Erythroblast (primary cell): Measurements from ENCODE around the gene MPHOSPH9.

Experiments used
- GATA1 ChIP-seq: IDR thresholded peaks from 2 replicates; pipeline ENCODE4 v1.6.1; 2011; ENCODE audit warnings: low read depth, mild to moderate bottlenecking, control low read depth, low read length, moderate library complexity
- POLR2A ChIP-seq: IDR thresholded peaks from 2 replicates; pipeline ENCODE4 v1.6.1; 2011; ENCODE audit warnings: mild to moderate bottlenecking, low read length

GRCh38 chr12:123150744-123151456 is 82.0 kb downstream of the MPHOSPH9 start, which contains the start of gene PITPNM2:
- TF ChIP-seq POLR2A, result no peak
- no peak for TF ChIP-seq GATA1
